Right lobe of liver (tissue), 6 donors: Measurements from ENCODE around the gene ADAMTSL2. TPM values are rescaled to one million over a fixed set of nuclear protein-coding genes. Genes with fewer than 3 reads are reported as not detected.
A peak's percentile ranks its signal among the peaks of the same experiment; 100 is the strongest.

ENCODE experiments used
- ATAC-seq, 4 donors: fragments of 200-7000 bp; cut with Tn5 transposase; one replicate each; pipeline ENCODE4 v1.9.1; 2020; ENCODE audit warnings: mild to moderate bottlenecking in 4 of 4, moderate library complexity in 4 of 4
- DNase-seq, 3 donors: peaks; one replicate each; pipeline ENCODE4 v3.0.0-alpha.2; 2020
- H3K27ac ChIP-seq, 3 donors: fragments of 200-600 bp; one replicate each; pipeline ENCODE4 v1.8.0; 2022
- H3K27me3 ChIP-seq, 2 donors: fragments of 200-600 bp; one replicate each; pipeline ENCODE4 v1.8.0; 2022
- H3K36me3 ChIP-seq, 4 donors: fragments of 200-600 bp; sonication (generic) in 1 of 4; one replicate each; pipeline versions ENCODE4 v1.5.1 to v1.8.0; 2017 to 2022; ENCODE audit warnings: control low read depth in 1 of 4
- H3K4me1 ChIP-seq, 4 donors: fragments of 200-600 bp; sonication (generic) in 1 of 4; one replicate each; pipeline versions ENCODE4 v1.5.1 to v1.8.0; 2017 to 2022; ENCODE audit warnings: control low read depth in 1 of 4
- H3K4me3 ChIP-seq, 3 donors: fragments of 200-600 bp; one replicate each; pipeline ENCODE4 v1.8.0; 2022
- H3K9me3 ChIP-seq, 4 donors: fragments of 200-600 bp; sonication (generic) in 1 of 4; one replicate each; pipeline versions ENCODE4 v1.5.1 to v1.8.0; 2017 to 2022; ENCODE audit warnings: control low read depth in 1 of 4
- POLR2A ChIP-seq: fragments of 450-650 bp; IDR thresholded peaks from one replicate; pipeline ENCODE4 v1.6.1; 2017; ENCODE audit warnings: antibody characterized with exemption, mild to moderate bottlenecking
- WGBS: methylation state at CpG from one replicate; pipeline ENCODE4 v1.1.6; 2018; ENCODE audit warnings: low coverage, low lambda C conversion rate; ENCODE audit not compliant: insufficient coverage; ENCODE audit errors: missing lambda C conversion rate; 5-methylcytosine and 5-hydroxymethylcytosine counted together
- intact Hi-C, 2 donors: fragments of 100-400 bp; cut with DNase I; formaldehyde crosslinking; loops; one replicate each; pipeline versions ENCODE4 v1.11.2 to v1.14.1; 2022
- total RNA-seq, 6 experiments: library from RNA; depleted of rRNA in 2 of 6; stranded (reverse); fragments of >200 nt in 2 of 6; fragmentation: NEBNext Ultra II Directional in 3 of 6; extraction: Animal tissue kit (Norgen Biotek cat#: 25700) in 3 of 6; gene quantifications; one replicate each; pipeline versions ENCODE4 v1.1.0 to v1.2.4, GENCODE V29; 2016 to 2023
- TF ChIP-seq, protein P1 (sequence below), 4 donors: fragments of 200-600 bp in 3 of 4; fragments of 450-650 bp in 1 of 4; IDR thresholded peaks; one replicate each; pipeline versions ENCODE4 v1.5.1 to v1.8.0; 2016 to 2022; ENCODE audit warnings: antibody characterized with exemption in 4 of 4, mild to moderate bottlenecking in 2 of 4
- donor health status: DM: no; HTN: yes; CAD: no.
- donor health status: DM: no; HTN: no; CAD: no.
- donor health status: DM: no; HTN: no; CAD: no.
- donor health status: DM: no; HTN: yes; CAD: no.
- donor health status: DM: no; HTN: yes; CAD: no.

The ADAMTSL2 gene
- total RNA-seq, 6 experiments from 2014 or later: 9.2 to 24.8 (median 12.7) TPM

DNA sequence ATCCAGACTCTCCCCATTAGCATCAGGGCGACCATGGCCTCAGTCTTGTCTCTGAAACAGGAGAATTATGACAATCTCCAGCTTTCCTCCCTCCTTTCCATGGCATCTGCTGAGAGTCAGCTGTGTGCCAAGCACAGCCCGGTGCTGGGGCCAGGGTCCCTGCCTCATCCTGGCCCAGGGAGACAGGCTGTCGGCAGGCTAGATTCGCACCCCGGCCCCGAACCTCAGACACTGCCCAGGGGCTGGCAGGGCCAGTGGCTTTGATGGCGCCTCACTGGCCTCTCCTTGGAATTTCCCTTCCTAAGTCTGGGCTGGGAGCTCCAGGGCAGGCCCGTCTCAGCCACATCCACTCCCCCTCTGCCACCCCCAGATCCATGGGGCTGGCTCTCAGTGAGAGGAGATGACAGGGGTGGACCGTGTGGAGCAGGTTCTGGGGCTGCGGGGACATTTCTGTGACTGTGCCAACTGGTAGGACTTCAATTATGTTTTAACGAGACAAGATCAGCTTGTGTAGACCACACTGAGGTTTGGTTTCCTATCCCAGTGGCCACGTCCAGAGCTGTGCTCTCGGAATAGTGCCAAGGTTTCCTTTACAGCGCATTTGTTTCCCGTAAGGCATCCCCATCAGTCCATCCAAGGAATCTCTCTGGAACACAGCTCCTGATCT lies 59.2 kb downstream of the ADAMTSL2 start:
- Histone ChIP-seq H3K4me1 (no peaks in the 10 kb centered on the region), H3K27ac (no peak overlapping the region), H3K36me3 (no peaks in the 10 kb centered on the region), H3K27me3 (no peaks in the 10 kb centered on the region), H3K4me3 (no peak overlapping the region), H3K9me3 (no peaks in the 10 kb centered on the region)
- TF ChIP-seq, protein P1, sequence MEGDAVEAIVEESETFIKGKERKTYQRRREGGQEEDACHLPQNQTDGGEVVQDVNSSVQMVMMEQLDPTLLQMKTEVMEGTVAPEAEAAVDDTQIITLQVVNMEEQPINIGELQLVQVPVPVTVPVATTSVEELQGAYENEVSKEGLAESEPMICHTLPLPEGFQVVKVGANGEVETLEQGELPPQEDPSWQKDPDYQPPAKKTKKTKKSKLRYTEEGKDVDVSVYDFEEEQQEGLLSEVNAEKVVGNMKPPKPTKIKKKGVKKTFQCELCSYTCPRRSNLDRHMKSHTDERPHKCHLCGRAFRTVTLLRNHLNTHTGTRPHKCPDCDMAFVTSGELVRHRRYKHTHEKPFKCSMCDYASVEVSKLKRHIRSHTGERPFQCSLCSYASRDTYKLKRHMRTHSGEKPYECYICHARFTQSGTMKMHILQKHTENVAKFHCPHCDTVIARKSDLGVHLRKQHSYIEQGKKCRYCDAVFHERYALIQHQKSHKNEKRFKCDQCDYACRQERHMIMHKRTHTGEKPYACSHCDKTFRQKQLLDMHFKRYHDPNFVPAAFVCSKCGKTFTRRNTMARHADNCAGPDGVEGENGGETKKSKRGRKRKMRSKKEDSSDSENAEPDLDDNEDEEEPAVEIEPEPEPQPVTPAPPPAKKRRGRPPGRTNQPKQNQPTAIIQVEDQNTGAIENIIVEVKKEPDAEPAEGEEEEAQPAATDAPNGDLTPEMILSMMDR (IDR thresholded peaks at IDR 0.05): no peak
- TF ChIP-seq POLR2A: no peak
- intact Hi-C loops: no loop called here
- no peak for DNase-seq
- ATAC-seq: peak in 1 of 4 donors; percentile 6
- 100% methylated on average over 1 of the region's 15 CpGs for WGBS

DNA sequence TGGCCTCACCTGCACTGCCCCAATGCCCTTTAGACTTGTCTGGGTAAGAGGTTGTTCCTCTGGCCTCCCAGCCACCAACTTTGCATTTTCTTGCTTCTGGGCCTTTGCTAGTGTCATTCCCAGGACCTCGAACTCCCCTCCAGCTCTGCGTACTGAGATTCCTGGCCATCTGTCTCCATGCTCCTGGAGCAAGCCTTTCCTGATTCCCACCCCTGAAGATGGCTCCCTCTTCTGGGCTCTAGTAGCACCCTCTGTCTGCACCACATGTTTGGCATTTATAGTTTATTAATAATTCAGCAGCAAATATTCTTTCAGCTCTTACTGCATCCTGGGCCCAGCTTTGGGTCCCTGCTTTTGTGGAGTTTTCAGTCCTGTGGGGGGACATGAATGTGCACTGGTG lies 59.8 kb downstream of the ADAMTSL2 start:
- DNase-seq: no peak
- TF ChIP-seq POLR2A: no peak
- TF ChIP-seq, protein P1 (IDR thresholded peaks at IDR 0.05): no peak
- no peaks in the 10 kb centered on the region for H3K4me1 ChIP-seq
- no peaks in the 10 kb centered on the region for H3K36me3 ChIP-seq
- no CpG with 5 or more reads among the region's 2 CpGs for WGBS
- H3K27me3 ChIP-seq: no peaks in the 10 kb centered on the region
- H3K27ac ChIP-seq: no peak overlapping the region
- no peaks in the 10 kb centered on the region for H3K9me3 ChIP-seq
- intact Hi-C loops: no loop called here
- no peak overlapping the region for H3K4me3 ChIP-seq
- no peak for ATAC-seq

DNA sequence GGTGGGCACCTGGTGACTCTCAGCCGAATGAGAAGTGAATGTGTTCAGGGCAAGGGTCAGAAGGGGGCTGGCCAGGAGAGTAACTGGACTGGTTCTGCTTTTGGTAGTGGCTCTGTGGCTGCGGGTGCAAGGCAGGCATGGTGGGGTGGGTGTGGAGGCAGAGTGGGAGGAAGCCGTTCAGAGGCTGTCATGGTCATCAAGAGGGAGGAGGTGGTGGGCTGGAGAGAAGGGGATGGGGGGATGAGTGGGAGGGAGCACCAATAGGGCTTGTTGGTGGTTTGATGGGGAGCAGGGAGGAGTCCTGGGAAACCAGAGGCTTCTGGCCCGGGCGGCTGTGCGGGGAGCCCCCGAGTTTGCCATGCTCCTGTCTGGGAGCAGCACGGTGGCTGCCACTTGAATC lies 61.4 kb downstream of the ADAMTSL2 start:
- no peaks in the 10 kb centered on the region for H3K9me3 ChIP-seq
- 80% methylated on average over 3 of the region's 8 CpGs for WGBS
- intact Hi-C loops: no loop called here
- no peak for DNase-seq
- no peak for ATAC-seq
- no peak overlapping the region for H3K4me3 ChIP-seq
- no peaks in the 10 kb centered on the region for H3K27me3 ChIP-seq
- H3K4me1 ChIP-seq: no peaks in the 10 kb centered on the region
- no peaks in the 10 kb centered on the region for H3K36me3 ChIP-seq
- H3K27ac ChIP-seq: no peak overlapping the region
- TF ChIP-seq, protein P1 (IDR thresholded peaks at IDR 0.05): no peak
- TF ChIP-seq POLR2A: no peak

DNA sequence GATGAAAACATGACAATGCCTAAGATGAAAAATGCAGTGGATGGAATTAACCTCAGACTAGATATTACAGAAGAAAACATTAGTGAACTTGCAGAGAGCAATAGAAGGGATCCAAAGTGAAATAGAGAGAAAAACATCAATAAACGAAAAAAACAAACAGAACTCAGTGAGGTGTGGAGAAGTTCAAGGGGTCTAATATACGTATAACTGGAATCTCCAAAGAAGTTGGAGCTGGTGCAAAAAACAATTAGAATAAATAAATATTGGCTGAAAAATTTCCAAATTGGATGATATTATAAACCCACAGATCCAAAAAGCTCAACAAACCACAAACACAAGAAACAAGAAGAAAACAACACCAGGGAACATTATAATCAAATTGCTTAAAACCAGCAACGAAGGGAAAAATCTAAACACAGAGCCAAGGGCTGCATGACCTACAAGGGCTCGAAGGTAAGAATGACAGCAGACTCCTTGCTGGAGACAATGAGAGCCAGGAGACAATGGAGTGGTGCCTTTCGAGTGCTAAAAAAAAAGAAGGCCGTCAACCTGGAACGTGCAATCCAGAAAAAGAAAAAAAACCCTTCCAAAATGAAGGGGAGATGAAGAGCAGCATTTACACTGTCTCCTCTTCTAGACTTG lies 62.9 kb downstream of the ADAMTSL2 start:
- WGBS: 67% methylated on average over 7 of the region's 7 CpGs
- ATAC-seq (no peak), DNase-seq (no peak)
- TF ChIP-seq, protein P1 (IDR thresholded peaks at IDR 0.05): no peak
- TF ChIP-seq POLR2A: no peak
- Histone ChIP-seq H3K4me1 (no peaks in the 10 kb centered on the region), H3K27ac (no peak overlapping the region), H3K27me3 (no peaks in the 10 kb centered on the region), H3K4me3 (no peak overlapping the region), H3K9me3 (no peaks in the 10 kb centered on the region), H3K36me3 (no peaks in the 10 kb centered on the region)
- intact Hi-C loops: no loop called here
